HL-60 (cell line): Measurements from ENCODE around the gene NTHL1.

Source experiments
- DNase-seq, 2 experiments: peaks; one replicate each; pipeline ENCODE4 v3.0.0-alpha.2; 2010 to 2020; ENCODE audit warnings: low read depth in 1 of 2, low spot score in 1 of 2
- H3K27ac ChIP-seq: fragments of 250-450 bp; sonication (Bioruptor Pico); replicated peaks from 2 replicates; pipeline ENCODE4 v1.5.1; 2020; ENCODE audit warnings: mild to moderate bottlenecking, moderate library complexity
- H3K27me3 ChIP-seq: fragments of 250-450 bp; sonication (Bioruptor Pico); 2 replicates; pipeline ENCODE4 v1.5.1; 2021; ENCODE audit warnings: mild to moderate bottlenecking, moderate library complexity; ENCODE audit not compliant: insufficient read depth, poor library complexity, severe bottlenecking
- H3K4me3 ChIP-seq: replicated peaks from 2 replicates; pipeline ENCODE4 v1.5.1; 2011; ENCODE audit warnings: mild to moderate bottlenecking, control low read depth, low read length; ENCODE audit not compliant: insufficient read depth
- CTCF ChIP-seq: IDR thresholded peaks from one replicate; pipeline ENCODE4 v1.5.1; 2011; ENCODE audit warnings: low read length, control low read depth, inconsistent platforms; ENCODE audit not compliant: insufficient read depth
- GABPA ChIP-seq: IDR thresholded peaks from 2 replicates; pipeline ENCODE4 v1.6.1; 2012; ENCODE audit warnings: low read depth
- POLR2AphosphoS5 ChIP-seq: IDR thresholded peaks from 2 replicates; pipeline ENCODE4 v1.6.1; 2012; ENCODE audit warnings: low read depth
- REST ChIP-seq: IDR thresholded peaks from 2 replicates; pipeline ENCODE4 v1.6.1; 2012; ENCODE audit warnings: low read depth; ENCODE audit not compliant: insufficient replicate concordance
- SPI1 ChIP-seq: IDR thresholded peaks from 2 replicates; pipeline ENCODE4 v1.6.1; 2012; ENCODE audit warnings: low read depth, mild to moderate bottlenecking, borderline replicate concordance

Gene NTHL1

GRCh38 chr16:2095315-2095853, 47.8 kb upstream of the NTHL1 start:
- Histone ChIP-seq H3K27ac (no peak overlapping the region), H3K27me3 (no peaks in the 10 kb centered on the region), H3K4me3 (no peak overlapping the region)
- TF ChIP-seq SPI1: no peak
- no peak for TF ChIP-seq REST
- TF ChIP-seq POLR2AphosphoS5: no peak
- no peak for TF ChIP-seq GABPA
- TF ChIP-seq CTCF: no peak
- no peak for DNase-seq

GRCh38 chr16:2093793-2094192, 46.2 kb upstream of the NTHL1 start:
- no peak overlapping the region for H3K4me3 ChIP-seq
- no peaks in the 10 kb centered on the region for H3K27me3 ChIP-seq
- no peak for DNase-seq
- no peak for TF ChIP-seq CTCF
- TF ChIP-seq GABPA: no peak
- no peak for TF ChIP-seq POLR2AphosphoS5
- no peak for TF ChIP-seq SPI1
- no peak for TF ChIP-seq REST
- H3K27ac ChIP-seq: no peak overlapping the region

GRCh38 chr16:2092866-2093265, 45.2 kb upstream of the NTHL1 start:
- H3K4me3 ChIP-seq: no peak overlapping the region
- no peak for TF ChIP-seq POLR2AphosphoS5
- TF ChIP-seq CTCF: no peak
- no peak for TF ChIP-seq GABPA
- no peak for TF ChIP-seq REST
- TF ChIP-seq SPI1: no peak
- H3K27me3 ChIP-seq: no peaks in the 10 kb centered on the region
- no peak for DNase-seq
- no peak overlapping the region for H3K27ac ChIP-seq
